ENCODE results near the gene MLST8. TPM values are rescaled to one million over a fixed set of nuclear protein-coding genes. Genes with fewer than 3 reads are reported as not detected.
A peak's percentile ranks its signal among the peaks of the same experiment; 100 is the strongest.
"Not testable (repeated sequence)": the region's sequence is repeated elsewhere in the genome, so short reads cannot be mapped to it uniquely, and the experiment has no call there.

The MLST8 gene
- total and polyA plus RNA-seq, 7 donors: 18.8 to 60.5 (median 35.0) TPM

DNA sequence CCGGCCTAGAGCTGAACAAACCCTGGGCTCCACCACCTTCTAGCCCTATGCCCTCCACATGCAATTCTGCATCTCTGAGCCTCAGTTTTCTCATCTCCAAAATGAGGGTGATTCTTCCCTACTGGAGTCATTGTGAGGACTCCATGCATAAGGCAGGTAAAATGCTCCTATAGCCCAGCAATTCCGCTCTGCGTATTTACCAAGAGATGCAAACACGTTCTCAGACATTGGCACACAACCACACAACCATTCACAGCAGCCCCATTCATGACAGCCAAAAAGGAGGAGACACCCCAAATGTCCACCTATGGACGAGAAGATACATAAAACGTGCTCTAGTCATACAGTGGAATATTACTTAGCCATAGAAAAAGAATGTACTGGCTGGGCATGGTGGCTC is 4.9 kb upstream of the MLST8 start:
- Histone ChIP-seq H3K27ac (no peak overlapping the region), H3K9me3 (no peaks in the 10 kb centered on the region), H3K36me3 (ENCODE audit: insufficient read depth in 1 of 2, low read depth in 1 of 2) (no peaks in the 10 kb centered on the region), H3K4me3 (no peak overlapping the region), H3K27me3 (ENCODE audit: insufficient read depth in 3 of 3, low read length in 2 of 3) (peaks cover 0 to 26% (median 12%) of the 10 kb centered on the region in 3 donors), H3K4me1 (peaks cover 11% of the 10 kb centered on the region)
- DNase-seq (no peak), ATAC-seq (no peak)
- intact Hi-C loops (cut with DNase I): no loop called here
- TF ChIP-seq, protein P1, sequence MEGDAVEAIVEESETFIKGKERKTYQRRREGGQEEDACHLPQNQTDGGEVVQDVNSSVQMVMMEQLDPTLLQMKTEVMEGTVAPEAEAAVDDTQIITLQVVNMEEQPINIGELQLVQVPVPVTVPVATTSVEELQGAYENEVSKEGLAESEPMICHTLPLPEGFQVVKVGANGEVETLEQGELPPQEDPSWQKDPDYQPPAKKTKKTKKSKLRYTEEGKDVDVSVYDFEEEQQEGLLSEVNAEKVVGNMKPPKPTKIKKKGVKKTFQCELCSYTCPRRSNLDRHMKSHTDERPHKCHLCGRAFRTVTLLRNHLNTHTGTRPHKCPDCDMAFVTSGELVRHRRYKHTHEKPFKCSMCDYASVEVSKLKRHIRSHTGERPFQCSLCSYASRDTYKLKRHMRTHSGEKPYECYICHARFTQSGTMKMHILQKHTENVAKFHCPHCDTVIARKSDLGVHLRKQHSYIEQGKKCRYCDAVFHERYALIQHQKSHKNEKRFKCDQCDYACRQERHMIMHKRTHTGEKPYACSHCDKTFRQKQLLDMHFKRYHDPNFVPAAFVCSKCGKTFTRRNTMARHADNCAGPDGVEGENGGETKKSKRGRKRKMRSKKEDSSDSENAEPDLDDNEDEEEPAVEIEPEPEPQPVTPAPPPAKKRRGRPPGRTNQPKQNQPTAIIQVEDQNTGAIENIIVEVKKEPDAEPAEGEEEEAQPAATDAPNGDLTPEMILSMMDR (IDR thresholded peaks at IDR 0.05): no peak
- WGBS, 3 donors: 86 to 93% (median 86%) methylated on average over 6 of the region's 6 CpGs

DNA sequence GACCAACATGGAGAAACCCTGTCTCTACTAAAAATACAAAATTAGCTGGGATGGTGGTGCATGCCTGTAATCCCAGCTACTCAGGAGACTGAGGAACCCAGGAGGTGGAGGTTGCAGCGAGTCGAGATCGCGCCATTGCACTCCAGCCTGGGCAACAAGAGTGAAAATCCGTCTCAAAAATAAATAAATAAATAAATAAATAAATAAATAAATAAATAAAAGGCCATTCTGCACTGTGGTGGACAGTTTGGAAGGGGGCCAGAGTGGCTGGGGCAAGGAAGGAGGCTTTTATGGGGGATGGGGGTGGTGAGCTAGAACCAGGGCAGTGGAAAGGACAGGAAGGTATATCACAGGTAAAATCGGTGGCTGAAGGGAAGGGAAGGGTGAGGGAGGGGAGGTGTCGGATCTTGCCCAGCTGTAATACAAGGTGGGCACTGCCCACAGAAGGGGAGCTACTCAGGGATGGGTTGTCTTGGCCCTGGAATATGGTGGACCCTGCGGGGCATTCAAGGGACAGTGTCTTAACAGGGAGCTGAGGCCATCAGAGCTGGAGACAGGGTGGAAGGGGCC is 2.0 kb upstream of the MLST8 start:
- 90 to 97% (median 96%) methylated on average over 8 of the region's 8 CpGs for WGBS, 3 donors
- Histone ChIP-seq H3K4me1 (peaks cover 18% of the 10 kb centered on the region), H3K36me3 (ENCODE audit: insufficient read depth in 1 of 2, low read depth in 1 of 2) (peaks cover 0 to 20% of the 10 kb centered on the region in 2 donors)
- ATAC-seq; H3K9me3 ChIP-seq; H3K27ac ChIP-seq; H3K27me3 ChIP-seq (ENCODE audit: insufficient read depth in 3 of 3, low read length in 2 of 3); DNase-seq; intact Hi-C loops (cut with DNase I); H3K4me3 ChIP-seq: not testable (repeated sequence)

DNA sequence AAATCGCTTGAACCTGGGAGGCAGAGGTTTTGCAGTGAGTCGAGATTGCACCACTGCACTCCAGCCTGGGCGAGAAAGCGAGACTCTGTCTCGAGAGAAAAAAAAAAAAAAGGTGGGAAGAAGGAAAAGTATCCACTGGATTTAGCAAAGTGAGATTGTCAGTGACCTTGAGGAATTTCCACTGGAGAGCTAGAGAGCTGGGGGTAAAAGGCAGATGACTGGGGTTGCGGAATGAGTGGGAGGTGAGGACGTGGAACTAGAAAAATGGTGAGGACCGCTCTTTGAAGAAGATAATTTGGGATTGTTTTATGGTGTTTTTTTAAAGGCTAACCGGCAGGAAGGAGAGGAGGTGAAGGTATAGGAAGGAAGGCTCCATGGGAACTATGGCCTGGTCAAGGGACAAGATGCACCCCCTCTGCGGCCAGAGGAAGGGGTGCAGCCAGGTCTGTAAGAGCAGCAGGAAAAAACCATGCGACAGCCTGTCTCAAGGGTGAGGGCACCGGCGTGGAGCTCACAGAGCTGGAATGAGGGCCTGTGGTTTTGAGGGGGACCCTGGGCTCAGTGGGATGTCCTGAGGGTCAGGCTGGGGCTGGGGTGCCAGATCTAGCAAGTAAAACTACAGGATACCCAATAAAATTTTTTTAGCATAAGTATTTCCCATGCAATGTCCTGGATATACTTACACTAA is 694 bp upstream of the MLST8 start:
- Histone ChIP-seq H3K27me3 (ENCODE audit: insufficient read depth in 3 of 3, low read length in 2 of 3) (no peaks in the 10 kb centered on the region), H3K4me1 (peaks cover 18% of the 10 kb centered on the region), H3K4me3 (peak overlapping the region; percentile 81), H3K36me3 (ENCODE audit: insufficient read depth in 1 of 2, low read depth in 1 of 2) (peaks cover 0 to 34% of the 10 kb centered on the region in 2 donors), H3K9me3 (no peaks in the 10 kb centered on the region), H3K27ac (peak overlapping the region; percentile 95)
- TF ChIP-seq, protein P1 (IDR thresholded peaks at IDR 0.05): no peak
- no peak for DNase-seq
- 75 to 78% (median 78%) methylated on average over 13 of the region's 13 CpGs for WGBS, 3 donors
- peak in 2 of 4 donors; percentile 1 to 2 for ATAC-seq
- intact Hi-C loops (cut with DNase I): loop anchor here in 1 of 2 donors (5.0 kb wide), 1 partner anchor 47 kb away; the partner anchor contains the start of gene TRAF7

- ATAC-seq: peak; percentile 2 to 19 (median 14)
- Histone ChIP-seq H3K27ac (peak overlapping the region; percentile 95), H3K4me1 (peaks cover 29% of the 10 kb centered on the region), H3K9me3 (no peaks in the 10 kb centered on the region), H3K27me3 (ENCODE audit: insufficient read depth in 3 of 3, low read length in 2 of 3) (no peaks in the 10 kb centered on the region), H3K36me3 (ENCODE audit: insufficient read depth in 1 of 2, low read depth in 1 of 2) (peaks cover 0 to 38% of the 10 kb centered on the region in 2 donors), H3K4me3 (peak overlapping the region; percentile 81)
- 5 to 13% (median 10%) methylated on average over 14 to 16 of the region's 16 CpGs for WGBS, 3 donors
- TF ChIP-seq, protein P1 (IDR thresholded peaks at IDR 0.05): no peak
- peak in 1 of 2 donors; percentile 72 for DNase-seq
- intact Hi-C loops (cut with DNase I): loop anchor here in 1 of 2 donors (5.0 kb wide), 1 partner anchor 49 kb away; the partner anchor contains the start of gene TRAF7
Measured at GRCh38 chr16:2205967-2206313, 686 bp downstream of the MLST8 start.

- TF ChIP-seq, protein P1 (IDR thresholded peaks at IDR 0.05): no peak
- no peaks in the 10 kb centered on the region for H3K27me3 ChIP-seq (ENCODE audit: insufficient read depth in 3 of 3, low read length in 2 of 3)
- intact Hi-C loops (cut with DNase I): loop anchor here in 1 of 2 donors (5.0 kb wide), 1 partner anchor 49 kb away; the partner anchor contains the start of gene TRAF7
- H3K4me1 ChIP-seq: peaks cover 34% of the 10 kb centered on the region
- no peaks in the 10 kb centered on the region for H3K9me3 ChIP-seq
- WGBS, 3 donors: 69 to 85% (median 75%) methylated on average over 18 of the region's 18 CpGs
- ATAC-seq: no peak
- no peak for DNase-seq
- peaks cover 0 to 38% of the 10 kb centered on the region in 2 donors for H3K36me3 ChIP-seq (ENCODE audit: insufficient read depth in 1 of 2, low read depth in 1 of 2)
- peak overlapping the region; percentile 81 for H3K4me3 ChIP-seq
- peak overlapping the region; percentile 95 for H3K27ac ChIP-seq
Measured at GRCh38 chr16:2206420-2206779, 1.1 kb downstream of the MLST8 start.
